Endothelial cell of umbilical vein (primary cell): ENCODE data around the gene CLDN1. TPM values are rescaled to one million over a fixed set of nuclear protein-coding genes. Genes with fewer than 3 reads are reported as not detected.

Experiments
- BruUV-seq: library from RNA; stranded (reverse); fragments of 400-500 nt; replicated peaks from 2 replicates; lab custom pipeline; 2021; lab: Mats Ljungman, UMichigan
- CTCF ChIA-PET: fragments of 300-600, 350-600 bp; sonication (Branson Sonifier 250); formaldehyde crosslinking; loops from one replicate; lab custom pipeline; 2021; ENCODE audit warnings: antibody characterized with exemption, inconsistent platforms; lab: Charles Lee
- POLR2A ChIA-PET: fragments of 300-600, 350-600 bp; sonication (Branson Sonifier 250); formaldehyde crosslinking; loops from one replicate; lab custom pipeline; 2021; ENCODE audit warnings: antibody characterized with exemption, inconsistent platforms; lab: Charles Lee
- DNase-seq: peaks from one replicate; pipeline ENCODE4 v3.0.0-alpha.2; 2011; ENCODE audit warnings: low read depth, low spot score
- FAIRE-seq: peaks from 2 replicates; lab custom pipeline; 2011; peaks lifted over from hg19 to GRCh38; lab: Jason Lieb, UNC
- H2AFZ ChIP-seq: 2 replicates; pipeline ENCODE4 v1.6.0; 2012; ENCODE audit warnings: low read depth, low read length, control low read depth, inconsistent platforms
- H3K27ac ChIP-seq: 2 replicates; pipeline ENCODE4 v1.5.1; 2011; ENCODE audit warnings: low read depth, mild to moderate bottlenecking, control low read depth, low read length, moderate library complexity; ENCODE audit not compliant: insufficient read depth
- H3K27me3 ChIP-seq, 2 experiments: 2 replicates each; pipeline versions ENCODE4 v1.6.0 to v1.6.1; 2011; ENCODE audit warnings: low read length in 2 of 2, mixed read lengths in 1 of 2; ENCODE audit not compliant: control insufficient read depth in 2 of 2, insufficient read depth in 2 of 2
- H3K36me3 ChIP-seq, 2 experiments: 2 replicates in 1 of 2; 3 replicates in 1 of 2; pipeline ENCODE4 v1.5.1; 2011; ENCODE audit warnings: low read length in 2 of 2, mild to moderate bottlenecking in 1 of 2, moderate library complexity in 1 of 2; ENCODE audit not compliant: control insufficient read depth in 2 of 2, insufficient read depth in 2 of 2; ENCODE audit errors: extremely low read depth in 1 of 2
- H3K4me1 ChIP-seq: 3 replicates; pipeline ENCODE4 v1.5.1; 2011; ENCODE audit warnings: mild to moderate bottlenecking, low read length; ENCODE audit not compliant: control insufficient read depth, insufficient read depth; ENCODE audit errors: extremely low read depth
- H3K4me2 ChIP-seq: 2 replicates; pipeline ENCODE4 v1.6.1; 2011; ENCODE audit warnings: low read length, control low read depth, mixed read lengths; ENCODE audit not compliant: insufficient read depth
- H3K4me3 ChIP-seq, 3 experiments: fragments of 200-600 bp in 1 of 3; sonication (generic), shearing (Covaris generic) in 1 of 3; replicated peaks in 1 of 3; 2 replicates each; pipeline ENCODE4 v1.5.1; 2011 to 2016; ENCODE audit warnings: control low read depth in 3 of 3, low read length in 3 of 3, mild to moderate bottlenecking in 2 of 3, inconsistent platforms in 1 of 3, low read depth in 1 of 3, moderate library complexity in 1 of 3; ENCODE audit not compliant: insufficient read depth in 1 of 3
- H3K79me2 ChIP-seq: 2 replicates; pipeline ENCODE4 v1.6.0; 2012; ENCODE audit warnings: low read length, inconsistent platforms; ENCODE audit not compliant: control insufficient read depth, insufficient read depth
- H3K9ac ChIP-seq: replicated peaks from 2 replicates; pipeline ENCODE3; 2011; ENCODE audit warnings: low read length, control low read depth; ENCODE audit not compliant: insufficient read depth; ENCODE audit errors: extremely low read depth
- H3K9me1 ChIP-seq: replicated peaks from 3 replicates; pipeline ENCODE4 v1.6.0; 2011; ENCODE audit warnings: mild to moderate bottlenecking, low read length; ENCODE audit not compliant: control insufficient read depth, insufficient read depth; ENCODE audit errors: extremely low read depth
- H3K9me3 ChIP-seq: replicated peaks from 2 replicates; pipeline ENCODE4 v1.5.1; 2012; ENCODE audit warnings: low read length, inconsistent platforms; ENCODE audit not compliant: control insufficient read depth, insufficient read depth
- H4K20me1 ChIP-seq: replicated peaks from 2 replicates; pipeline ENCODE3; 2011; ENCODE audit warnings: mild to moderate bottlenecking, low read length; ENCODE audit not compliant: control insufficient read depth, insufficient read depth; ENCODE audit errors: extremely low read depth
- CTCF ChIP-seq, 2 donors: IDR thresholded peaks; 1 replicate in 1 of 2; 2 replicates in 1 of 2; pipeline ENCODE4 v1.5.1; 2011; ENCODE audit warnings: low read length in 2 of 2, mild to moderate bottlenecking in 2 of 2, moderate library complexity in 2 of 2, control low read depth in 1 of 2, inconsistent platforms in 1 of 2, low read depth in 1 of 2; ENCODE audit not compliant: insufficient read depth in 1 of 2; ENCODE audit errors: extremely low read depth in 1 of 2
- EZH2 ChIP-seq: IDR thresholded peaks from 2 replicates; pipeline ENCODE4 v1.6.1; 2012; ENCODE audit warnings: borderline replicate concordance, low read depth, mild to moderate bottlenecking, moderate library complexity, low read length, inconsistent platforms; ENCODE audit not compliant: severe bottlenecking
- FOS ChIP-seq: IDR thresholded peaks from 2 replicates; pipeline ENCODE4 v1.6.1; 2011; ENCODE audit warnings: mild to moderate bottlenecking, low read length, moderate library complexity, borderline replicate concordance; ENCODE audit not compliant: insufficient read depth
- GATA2 ChIP-seq: IDR thresholded peaks from 2 replicates; pipeline ENCODE4 v1.7.0; 2011; ENCODE audit warnings: low read depth, mild to moderate bottlenecking, moderate library complexity, mixed read lengths, low read length; ENCODE audit not compliant: insufficient read length, insufficient read depth
- JUN ChIP-seq: IDR thresholded peaks from 2 replicates; pipeline ENCODE4 v1.6.1; 2011; ENCODE audit warnings: borderline replicate concordance, low read depth; ENCODE audit not compliant: insufficient read length, insufficient read depth
- MYC ChIP-seq: IDR thresholded peaks from one replicate; pipeline ENCODE4 v1.6.1; 2011; ENCODE audit warnings: mild to moderate bottlenecking, low read depth, low read length
- POLR2A ChIP-seq: IDR thresholded peaks from 2 replicates; pipeline ENCODE4 v1.6.1; 2012; ENCODE audit warnings: low read depth, mild to moderate bottlenecking, control low read depth, low read length
- POLR2AphosphoS5 ChIP-seq: IDR thresholded peaks from 2 replicates; pipeline ENCODE4 v1.6.1; 2012; ENCODE audit warnings: low read depth, mild to moderate bottlenecking, control low read depth, low read length, moderate library complexity; ENCODE audit not compliant: insufficient read depth
- dilution Hi-C: fragments of 300-500 bp; cut with MboI; formaldehyde crosslinking; loops from one replicate; pipeline ENCODE4 v1.15.0; 2019; ENCODE audit warnings: low sequenced_read_pairs; ENCODE audit not compliant: extremely low pct_ligation_motif_present
- intact Hi-C: fragments of 100-400 bp; cut with micrococcal nuclease; formaldehyde crosslinking; loops from one replicate; pipeline ENCODE4 v1.10.0; 2022
- polyA plus RNA-seq, 4 experiments: library from polyadenylated mRNA; depleted of rRNA in 3 of 4; stranded (reverse) in 3 of 4; unstranded in 1 of 4; fragments of >200 nt; gene quantifications; 2 replicates each; pipeline versions ENCODE4 v1.2.1 to v1.2.3, GENCODE V29; 2011 to 2012; ENCODE audit warnings: missing spikeins in 1 of 4
- total RNA-seq: library from RNA; stranded (reverse); gene quantifications from 2 replicates; pipeline ENCODE4 v1.2.3, GENCODE V29; 2021
- TF ChIP-seq, protein P1 (sequence below): IDR thresholded peaks from 2 replicates; pipeline ENCODE4 v1.6.1; 2011; ENCODE audit not compliant: insufficient read depth, insufficient read length

CLDN1 gene
- total and polyA plus RNA-seq, 2 donors (not counting 3 experiments of a cell fraction or from before 2014, with no cell fraction given), result 0.27 to 0.32 TPM

- H3K79me2 ChIP-seq, result no peaks in the 10 kb centered on the region
- DNase-seq, result no peak
- no peaks in the 10 kb centered on the region for H3K27me3 ChIP-seq
- H3K4me3 ChIP-seq, result no peak overlapping the region
- no peak overlapping the region for H3K27ac ChIP-seq
- intact Hi-C loops (no loop called here), dilution Hi-C loops (no loop called here)
- BruUV-seq, result no TSS peak
- FAIRE-seq, result no peak
- TF ChIP-seq MYC, result no peak
- no peak for TF ChIP-seq JUN
- no peaks in the 10 kb centered on the region for H3K4me1 ChIP-seq
- no peak overlapping the region for H3K9ac ChIP-seq
- no peaks in the 10 kb centered on the region for H3K9me3 ChIP-seq
- no peaks in the 10 kb centered on the region for H3K36me3 ChIP-seq
- POLR2A ChIA-PET, result no interaction called here
- no peaks in the 10 kb centered on the region for H4K20me1 ChIP-seq
- H2AFZ ChIP-seq, result no peak overlapping the region
- no peak overlapping the region for H3K4me2 ChIP-seq
- no peaks in the 10 kb centered on the region for H3K9me1 ChIP-seq
- CTCF ChIA-PET, result no interaction called here
Observed at GRCh38 chr3:190261015-190261414, 61.2 kb downstream of the CLDN1 start.

- no peak for DNase-seq
- Histone ChIP-seq H3K36me3 (no peaks in the 10 kb centered on the region), H3K4me2 (no peak overlapping the region), H3K27ac (no peak overlapping the region), H3K27me3 (no peaks in the 10 kb centered on the region), H3K4me3 (no peak overlapping the region), H3K9ac (no peak overlapping the region), H2AFZ (no peak overlapping the region), H3K4me1 (no peaks in the 10 kb centered on the region), H4K20me1 (no peaks in the 10 kb centered on the region), H3K9me3 (no peaks in the 10 kb centered on the region), H3K9me1 (no peaks in the 10 kb centered on the region), H3K79me2 (no peaks in the 10 kb centered on the region)
- no peak for FAIRE-seq
- TF ChIP-seq JUN (no peak), POLR2AphosphoS5 (no peak), GATA2 (no peak), CTCF (IDR thresholded peaks at IDR 0.05; ENCODE audit: extremely low read depth in 1 of 2, insufficient read depth in 1 of 2, low read depth in 1 of 2, low read length in 2 of 2) (no peak), POLR2A (no peak), EZH2 (no peak), FOS (no peak), MYC (no peak)
- TF ChIP-seq, protein P1, sequence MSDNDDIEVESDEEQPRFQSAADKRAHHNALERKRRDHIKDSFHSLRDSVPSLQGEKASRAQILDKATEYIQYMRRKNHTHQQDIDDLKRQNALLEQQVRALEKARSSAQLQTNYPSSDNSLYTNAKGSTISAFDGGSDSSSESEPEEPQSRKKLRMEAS, result no peak
- intact Hi-C loops, result no loop called here
- dilution Hi-C loops, result no loop called here
- POLR2A ChIA-PET, result no interaction called here
- CTCF ChIA-PET, result no interaction called here
- BruUV-seq, result no TSS peak
Observed at GRCh38 chr3:190260301-190260700, 61.9 kb downstream of the CLDN1 start.
